Mammary epithelial cell (primary cell): ENCODE measurements around the gene BACH2.

ENCODE experiments used
- EZH2 ChIP-seq: IDR thresholded peaks from 2 replicates; pipeline ENCODE4 v1.6.1; 2012; ENCODE audit warnings: low read length, inconsistent platforms, borderline replicate concordance
- TF ChIP-seq, protein P1 (sequence below), 2 donors: IDR thresholded peaks in 1 of 2; conservative IDR thresholded peaks in 1 of 2; 2 replicates each; pipeline ENCODE4 v1.5.1; 2011 to 2012; ENCODE audit warnings: inconsistent platforms in 2 of 2, low read length in 2 of 2, mild to moderate bottlenecking in 2 of 2, control low read depth in 1 of 2, low read depth in 1 of 2; ENCODE audit not compliant: insufficient read depth in 1 of 2; ENCODE audit errors: extremely low read depth in 1 of 2

DNA sequence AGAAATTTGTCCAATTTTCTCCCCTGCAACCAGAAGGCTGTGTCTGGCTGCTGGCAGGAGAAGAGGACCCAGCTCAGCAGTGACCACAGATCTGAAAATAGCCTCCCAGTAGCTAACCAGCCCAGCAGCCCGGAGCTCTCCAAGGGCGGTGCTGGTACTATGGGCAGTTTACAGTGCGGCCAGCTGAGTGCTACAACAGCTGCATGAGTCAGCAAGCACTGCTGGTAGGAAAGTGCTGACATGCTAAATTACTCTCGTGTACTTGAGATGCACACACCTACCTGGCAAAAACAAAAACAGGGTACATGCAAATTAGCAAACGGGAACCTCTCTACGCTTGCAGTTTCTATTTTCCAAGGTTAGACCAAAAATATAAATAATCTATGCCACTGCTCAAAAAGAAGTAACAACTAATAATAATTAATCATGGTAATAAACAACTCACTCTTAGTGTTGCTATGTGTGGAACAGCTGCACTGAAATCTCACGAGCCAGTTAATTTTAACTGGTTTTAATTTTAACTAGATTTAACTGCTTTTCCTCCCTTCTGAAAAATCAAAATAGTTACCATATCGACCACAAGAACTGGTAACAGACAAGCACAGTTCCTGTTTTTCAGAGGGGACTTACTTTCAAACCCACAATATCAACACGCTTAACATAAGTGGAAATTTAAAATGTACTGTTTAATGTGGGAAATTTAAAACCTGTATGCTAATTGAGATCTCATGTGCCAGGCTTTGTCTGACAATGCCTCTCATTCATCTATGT lies 10.8 kb downstream of the BACH2 start:
- TF ChIP-seq, protein P1, sequence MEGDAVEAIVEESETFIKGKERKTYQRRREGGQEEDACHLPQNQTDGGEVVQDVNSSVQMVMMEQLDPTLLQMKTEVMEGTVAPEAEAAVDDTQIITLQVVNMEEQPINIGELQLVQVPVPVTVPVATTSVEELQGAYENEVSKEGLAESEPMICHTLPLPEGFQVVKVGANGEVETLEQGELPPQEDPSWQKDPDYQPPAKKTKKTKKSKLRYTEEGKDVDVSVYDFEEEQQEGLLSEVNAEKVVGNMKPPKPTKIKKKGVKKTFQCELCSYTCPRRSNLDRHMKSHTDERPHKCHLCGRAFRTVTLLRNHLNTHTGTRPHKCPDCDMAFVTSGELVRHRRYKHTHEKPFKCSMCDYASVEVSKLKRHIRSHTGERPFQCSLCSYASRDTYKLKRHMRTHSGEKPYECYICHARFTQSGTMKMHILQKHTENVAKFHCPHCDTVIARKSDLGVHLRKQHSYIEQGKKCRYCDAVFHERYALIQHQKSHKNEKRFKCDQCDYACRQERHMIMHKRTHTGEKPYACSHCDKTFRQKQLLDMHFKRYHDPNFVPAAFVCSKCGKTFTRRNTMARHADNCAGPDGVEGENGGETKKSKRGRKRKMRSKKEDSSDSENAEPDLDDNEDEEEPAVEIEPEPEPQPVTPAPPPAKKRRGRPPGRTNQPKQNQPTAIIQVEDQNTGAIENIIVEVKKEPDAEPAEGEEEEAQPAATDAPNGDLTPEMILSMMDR (conservative IDR thresholded peaks at IDR 0.05 in 1 of 2, IDR thresholded peaks at IDR 0.05 in 1 of 2; ENCODE audit: extremely low read depth in 1 of 2, insufficient read depth in 1 of 2, low read depth in 1 of 2, low read length in 2 of 2): no peak
- no peak for TF ChIP-seq EZH2
